ENCODE measurements around the gene COLEC12.

The COLEC12 gene

DNA sequence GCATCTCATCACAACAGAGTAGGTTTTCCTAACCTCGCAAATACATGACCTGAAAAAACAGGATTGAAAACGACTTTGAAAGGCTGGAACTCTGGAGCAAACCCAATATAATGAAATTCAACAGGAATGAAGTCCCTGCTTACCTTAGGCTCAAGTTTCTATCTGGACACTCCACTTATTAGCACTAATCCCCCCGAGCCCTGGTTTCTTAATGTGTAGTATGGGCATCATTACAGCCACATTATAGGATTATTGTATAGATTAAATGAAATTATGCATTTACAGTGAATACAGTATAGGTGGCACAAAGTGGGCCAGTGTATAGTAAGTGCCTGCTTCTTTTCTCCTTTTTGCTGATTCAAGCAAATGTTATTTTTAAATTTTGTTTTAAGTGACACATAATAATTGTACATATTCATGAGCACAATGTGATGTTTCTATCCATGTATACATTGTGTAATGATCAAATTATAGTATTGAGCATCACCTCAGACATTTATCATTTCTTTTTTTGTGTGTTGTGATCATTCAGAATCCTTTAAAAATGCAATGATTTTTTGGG, 118.0 kb downstream of the COLEC12 start:
- no peak for DNase-seq

DNA sequence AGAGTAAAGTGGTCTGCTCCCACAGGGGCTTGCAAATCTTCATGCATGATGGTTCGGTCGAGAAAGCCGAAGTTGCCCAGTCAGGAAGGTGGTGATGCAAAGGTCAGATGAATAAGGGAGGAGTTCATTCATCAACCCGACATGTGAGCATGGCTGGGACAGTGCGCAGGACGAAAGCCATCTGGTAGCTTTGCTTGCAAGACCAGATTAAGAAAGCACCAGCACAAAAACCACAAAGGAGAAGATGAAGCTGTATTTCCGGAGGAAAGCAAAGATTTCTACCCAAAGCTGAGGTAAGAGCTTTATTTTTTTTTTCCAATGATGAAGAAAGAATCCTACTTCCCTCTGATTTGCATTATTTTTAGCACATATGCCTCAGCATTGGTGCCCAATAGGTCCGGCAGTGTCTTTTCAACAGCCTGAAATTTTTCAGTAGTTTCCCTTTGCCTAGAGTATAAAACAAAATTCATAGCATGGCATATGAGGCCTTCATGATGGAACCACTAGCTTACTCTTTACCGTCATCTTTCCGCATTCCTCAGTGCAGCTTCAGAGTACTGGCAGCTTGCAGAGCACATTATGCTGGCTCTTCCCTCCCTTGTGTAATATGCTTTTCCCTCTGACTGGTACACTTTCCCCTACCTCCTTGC, 120.7 kb downstream of the COLEC12 start:
- DNase-seq, result no peak

DNA sequence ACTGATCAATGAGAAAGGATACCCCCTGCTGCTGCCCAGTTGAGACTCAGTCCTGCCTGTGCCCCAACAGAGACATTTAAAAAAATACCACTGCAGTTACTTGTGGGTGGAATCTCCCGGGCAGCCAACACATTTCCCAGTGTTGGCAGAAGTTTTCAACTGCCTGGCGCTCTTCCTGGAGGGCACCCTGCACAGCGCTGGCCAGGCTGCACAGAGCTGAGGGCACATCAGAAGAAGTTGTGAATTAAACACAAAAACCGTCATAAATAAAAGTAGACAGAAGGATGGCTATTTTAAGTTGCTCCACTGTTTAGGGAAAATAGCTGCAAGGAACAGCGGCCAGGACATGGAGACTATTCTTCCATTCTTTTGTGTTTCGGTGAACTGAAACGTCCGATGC, 122.4 kb downstream of the COLEC12 start:
- no peak for DNase-seq

DNA sequence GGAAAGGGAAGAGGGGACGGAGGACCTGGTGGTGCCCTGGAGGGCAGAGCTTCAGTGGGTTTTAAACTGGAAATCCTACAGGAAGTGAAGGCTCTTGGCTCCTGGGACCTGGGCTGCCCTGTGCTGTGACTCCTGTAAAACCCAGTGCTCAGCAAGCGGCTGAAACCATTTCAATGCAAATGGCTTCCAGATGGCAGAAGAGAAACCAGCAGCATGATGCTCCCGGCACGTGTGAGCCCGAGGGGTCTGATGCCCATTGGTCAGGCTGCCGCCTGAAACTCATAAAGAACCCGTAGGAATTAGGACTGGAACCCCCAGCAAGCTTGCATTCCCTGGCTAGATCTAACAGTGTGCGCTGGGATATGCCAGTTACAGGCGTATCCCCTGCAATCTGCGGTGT, 123.4 kb downstream of the COLEC12 start:
- DNase-seq, result no peak

DNA sequence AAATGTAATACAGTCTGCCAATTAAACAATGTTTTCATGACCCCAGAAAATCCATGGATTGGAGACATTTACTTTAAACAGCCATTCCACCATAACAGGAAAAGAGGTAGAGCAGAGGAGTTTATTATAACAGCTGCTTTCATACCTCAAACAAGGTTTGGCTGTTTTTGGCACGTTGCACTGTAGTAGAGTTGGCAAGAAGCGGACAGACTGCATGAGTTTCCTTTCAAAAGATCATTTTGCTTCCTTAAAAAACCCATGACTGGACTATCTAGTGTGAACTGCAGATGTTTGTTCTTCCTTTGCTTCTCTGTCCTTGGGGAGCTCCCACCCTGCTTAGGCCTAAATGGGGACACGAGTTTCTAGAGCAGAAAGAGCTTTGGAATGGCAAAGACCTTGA, 124.2 kb downstream of the COLEC12 start:
- DNase-seq, result no peak

DNA sequence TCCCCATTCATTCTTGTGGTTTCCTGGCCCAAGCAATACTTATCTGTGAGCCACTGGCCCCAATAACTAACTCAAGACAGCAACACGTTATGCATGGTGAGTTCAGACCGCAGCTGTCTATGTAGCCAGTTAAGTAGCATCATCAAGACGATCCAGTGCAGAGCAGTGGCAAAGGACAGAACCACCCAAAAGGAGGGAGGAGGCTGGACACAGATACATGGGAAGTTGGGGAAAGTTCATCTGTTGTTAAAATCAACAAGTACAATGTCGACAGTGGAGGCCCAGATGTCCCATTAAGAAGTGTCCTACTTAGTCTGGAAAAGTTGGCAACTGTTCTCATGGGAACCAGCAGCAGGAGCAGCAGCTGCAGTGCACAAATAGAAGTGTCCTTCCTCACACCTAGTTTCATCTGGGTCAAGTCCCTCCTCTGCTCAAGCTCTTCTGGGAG, 125.8 kb downstream of the COLEC12 start:
- no peak for DNase-seq

DNA sequence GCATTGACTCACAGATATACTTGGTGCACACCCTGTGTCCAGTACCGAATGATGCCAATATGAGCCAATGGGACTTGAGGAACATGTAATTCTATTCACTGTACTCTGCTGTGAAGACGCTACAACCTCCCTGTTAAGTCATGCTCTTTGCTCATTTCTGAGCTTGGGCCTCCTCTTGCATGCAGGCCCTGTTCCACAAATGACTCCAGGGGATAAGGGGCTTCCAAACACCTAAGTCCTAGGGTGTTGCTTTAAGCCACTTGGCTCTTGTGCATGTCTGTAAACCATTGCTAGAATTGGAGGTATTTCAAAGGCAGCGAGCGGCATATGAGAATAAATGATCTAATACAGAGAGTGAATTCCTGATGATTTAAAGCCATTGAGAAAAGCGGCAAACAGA, 126.7 kb downstream of the COLEC12 start:
- DNase-seq, result no peak

DNA sequence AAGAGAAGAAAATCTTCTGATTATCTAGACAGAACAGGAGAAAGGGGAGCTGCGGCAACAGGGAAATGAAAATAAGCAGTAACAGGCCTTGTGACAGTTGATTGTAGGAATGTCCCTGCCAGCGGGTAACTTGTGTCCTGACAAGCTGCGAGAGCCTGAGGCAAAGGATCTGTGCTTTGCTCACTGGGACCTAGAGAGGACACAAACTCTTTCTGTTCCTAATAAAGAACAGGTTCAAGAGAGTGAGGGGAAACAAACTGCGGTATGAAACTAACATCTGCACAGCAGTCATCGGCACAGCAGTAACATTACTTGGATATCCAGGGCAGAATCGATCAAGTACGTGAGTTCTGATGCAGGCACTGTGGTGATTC, 128.9 kb downstream of the COLEC12 start:
- no peak for DNase-seq

DNA sequence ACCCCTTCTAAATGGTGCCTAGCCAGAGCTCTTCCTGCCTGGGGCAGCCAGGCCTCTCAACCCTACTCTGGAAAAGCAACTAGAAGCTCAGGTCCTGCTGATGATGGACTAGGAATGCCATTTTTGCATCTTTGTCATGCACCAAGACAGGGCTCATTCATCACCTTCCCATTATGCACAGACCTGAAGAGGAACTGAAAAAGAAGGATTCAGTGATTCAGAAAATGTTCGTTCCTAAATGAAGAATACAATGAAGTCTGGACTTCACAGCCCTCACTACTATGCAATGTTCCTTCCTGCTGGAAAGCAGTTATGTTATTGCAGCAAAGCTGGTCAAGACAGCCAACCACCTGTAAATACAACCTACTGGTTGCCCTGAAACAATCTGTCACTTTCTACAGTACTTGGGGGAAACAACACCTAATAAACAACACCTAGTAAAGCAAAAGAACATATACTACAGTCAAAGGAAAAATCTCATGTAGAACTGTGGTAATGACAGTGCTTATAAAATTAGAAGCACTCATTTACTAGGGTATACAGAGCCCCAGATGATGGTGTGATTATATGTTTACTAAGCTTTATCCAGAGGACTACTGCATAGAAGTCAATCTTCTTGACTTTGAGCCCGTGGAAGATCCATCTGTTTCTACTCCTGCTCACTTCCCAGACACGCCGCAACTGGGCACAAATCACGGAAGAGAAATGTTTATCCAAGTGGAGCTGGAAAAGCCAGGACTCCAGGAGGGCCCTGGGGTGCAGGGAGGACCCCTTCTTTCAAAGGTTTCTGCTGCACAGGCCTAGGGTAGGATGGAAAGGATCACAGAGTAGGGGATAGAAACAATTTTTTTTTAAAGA, 129.5 kb downstream of the COLEC12 start:
- DNase-seq, result no peak

DNA sequence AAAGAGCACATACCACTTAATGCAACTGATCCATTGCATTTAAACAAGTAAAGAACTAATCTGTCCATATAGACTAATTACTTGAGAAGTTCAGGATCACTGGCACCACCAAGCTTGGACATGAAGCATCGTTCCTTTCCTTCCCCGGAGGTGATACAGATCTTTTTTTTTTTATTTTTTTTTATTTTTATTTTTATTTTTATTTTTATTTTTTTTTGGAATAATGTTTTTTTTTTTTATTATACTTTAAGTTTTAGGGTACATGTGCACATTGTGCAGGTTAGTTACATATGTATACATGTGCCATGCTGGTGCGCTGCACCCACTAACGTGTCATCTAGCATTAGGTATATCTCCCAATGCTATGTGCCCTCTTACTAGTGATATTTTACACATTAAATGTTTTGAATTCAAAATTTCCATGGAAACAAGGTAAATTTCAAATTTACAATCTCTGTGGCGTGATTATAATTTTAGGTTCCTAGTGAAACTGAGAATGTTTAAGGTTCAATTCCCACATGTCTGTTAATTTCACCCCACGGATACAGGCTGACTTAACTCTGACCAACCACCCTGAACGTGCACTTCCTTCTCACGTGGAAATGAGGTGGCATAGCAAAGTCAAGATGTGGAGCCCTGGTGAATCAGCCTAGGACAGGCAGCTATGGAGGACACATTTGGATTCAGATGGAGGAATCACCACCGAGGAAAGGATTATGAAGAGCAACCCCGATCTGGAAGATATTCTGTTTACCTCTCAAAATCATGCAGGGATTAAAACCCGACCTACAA, 131.1 kb downstream of the COLEC12 start:
- no peak for DNase-seq

DNA sequence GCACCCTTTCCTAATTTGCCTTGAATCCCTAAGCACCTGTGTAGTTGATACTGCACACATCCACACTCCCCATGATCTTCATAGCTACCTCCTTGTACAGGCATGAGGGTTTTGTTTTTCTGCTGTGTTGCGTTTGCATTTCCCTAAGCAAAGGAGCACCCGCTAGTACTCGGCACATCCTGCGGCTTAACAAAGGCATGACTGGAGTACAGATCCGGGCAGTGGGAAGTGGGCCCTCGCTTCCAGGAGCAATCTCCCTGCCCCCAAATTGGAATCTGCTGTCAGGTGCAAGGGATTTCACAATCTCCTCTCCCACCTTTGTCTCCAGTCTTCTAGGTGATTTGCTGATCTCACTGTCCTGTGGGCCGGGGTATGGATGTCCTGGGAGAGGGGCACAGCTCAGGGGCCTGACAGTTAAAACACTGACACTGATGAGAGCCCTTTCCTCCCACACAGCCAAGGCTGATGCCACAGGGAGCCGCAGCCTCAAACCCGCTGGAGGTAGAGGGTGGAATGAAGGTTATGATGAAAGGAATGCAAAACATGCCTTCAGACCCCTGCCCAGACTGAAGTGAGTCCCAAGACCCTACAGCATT, 133.9 kb downstream of the COLEC12 start:
- DNase-seq, result no peak

DNA sequence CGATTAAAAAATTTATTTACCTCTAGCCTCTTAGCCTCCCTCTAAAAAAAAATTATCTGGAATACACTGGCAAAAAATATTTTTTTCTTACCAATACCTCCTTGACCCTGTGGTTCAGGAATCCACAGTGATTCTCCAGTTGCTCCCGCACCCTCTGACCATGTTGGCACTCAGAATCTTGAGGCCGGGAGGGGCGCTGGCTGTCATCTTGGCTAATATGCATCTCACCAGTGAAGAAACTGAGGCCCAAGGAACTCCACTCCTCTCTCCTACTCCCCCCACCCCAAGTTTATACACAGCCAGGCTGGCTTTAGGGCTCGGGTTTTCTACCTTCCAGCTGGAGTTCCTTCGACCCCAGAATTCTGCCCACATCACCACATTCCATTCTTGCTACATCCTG, 134.8 kb downstream of the COLEC12 start:
- DNase-seq, result no peak

DNA sequence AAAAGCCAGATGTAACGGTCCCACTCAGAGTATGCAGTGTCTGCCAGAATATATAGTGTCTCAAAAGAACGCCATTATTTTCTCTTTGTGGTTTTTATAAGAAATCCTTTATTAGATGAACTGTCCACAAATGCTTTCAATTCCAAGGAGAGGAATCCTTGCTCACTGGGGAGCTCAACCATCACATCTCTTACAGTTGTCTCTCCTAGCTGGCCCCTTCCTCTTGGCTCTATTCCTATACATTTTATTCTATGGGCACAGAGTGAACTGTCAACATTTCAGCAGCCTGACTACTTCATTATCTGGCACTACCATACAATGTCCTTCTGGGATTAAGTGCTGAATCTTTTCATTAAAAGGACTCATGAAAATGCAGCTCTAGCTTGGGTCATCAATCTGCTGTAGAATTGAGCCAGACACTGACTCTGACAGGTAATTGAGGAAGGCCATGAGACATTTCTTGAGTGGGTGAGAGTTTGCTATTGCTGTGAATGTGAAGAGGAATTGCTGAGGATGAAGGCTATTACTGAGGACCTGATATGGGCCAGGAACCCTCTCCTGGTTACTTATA, 136.2 kb downstream of the COLEC12 start:
- no peak for DNase-seq

DNA sequence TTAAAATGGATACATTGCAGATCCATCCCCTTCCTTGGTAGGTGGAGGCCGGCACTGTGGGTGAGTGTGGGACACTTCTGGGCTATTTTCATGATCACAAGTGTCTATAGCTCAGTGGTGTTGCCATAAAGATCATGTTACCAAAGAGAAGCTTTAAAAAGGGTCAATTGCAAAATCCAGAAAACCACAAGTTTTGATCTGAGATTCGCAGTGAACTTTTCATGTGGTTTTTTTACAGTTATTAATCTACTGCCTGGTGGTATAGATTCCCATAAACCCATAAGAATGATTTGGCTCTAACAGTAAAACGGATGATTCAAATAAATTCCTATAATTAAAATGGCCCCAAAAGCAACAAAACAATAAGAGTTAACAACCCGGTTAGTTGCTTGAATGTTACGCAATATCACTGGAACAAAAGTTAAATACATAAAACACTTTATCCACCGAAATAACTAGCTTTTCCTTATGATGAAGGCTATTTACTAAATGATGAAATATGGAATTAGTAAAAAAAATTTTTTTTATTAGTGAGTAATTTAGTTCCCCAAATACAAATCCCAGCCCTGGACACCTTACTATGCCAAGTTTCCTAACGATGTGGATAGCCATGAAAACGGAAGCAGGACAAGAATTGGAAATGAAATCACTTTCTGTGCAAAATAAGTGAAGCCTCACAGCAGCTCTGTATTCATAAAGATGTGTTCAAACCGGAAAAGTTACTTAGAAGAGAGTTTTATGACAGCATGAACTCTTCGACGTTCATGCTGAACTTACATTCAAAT, 137.0 kb downstream of the COLEC12 start:
- DNase-seq, result no peak

DNA sequence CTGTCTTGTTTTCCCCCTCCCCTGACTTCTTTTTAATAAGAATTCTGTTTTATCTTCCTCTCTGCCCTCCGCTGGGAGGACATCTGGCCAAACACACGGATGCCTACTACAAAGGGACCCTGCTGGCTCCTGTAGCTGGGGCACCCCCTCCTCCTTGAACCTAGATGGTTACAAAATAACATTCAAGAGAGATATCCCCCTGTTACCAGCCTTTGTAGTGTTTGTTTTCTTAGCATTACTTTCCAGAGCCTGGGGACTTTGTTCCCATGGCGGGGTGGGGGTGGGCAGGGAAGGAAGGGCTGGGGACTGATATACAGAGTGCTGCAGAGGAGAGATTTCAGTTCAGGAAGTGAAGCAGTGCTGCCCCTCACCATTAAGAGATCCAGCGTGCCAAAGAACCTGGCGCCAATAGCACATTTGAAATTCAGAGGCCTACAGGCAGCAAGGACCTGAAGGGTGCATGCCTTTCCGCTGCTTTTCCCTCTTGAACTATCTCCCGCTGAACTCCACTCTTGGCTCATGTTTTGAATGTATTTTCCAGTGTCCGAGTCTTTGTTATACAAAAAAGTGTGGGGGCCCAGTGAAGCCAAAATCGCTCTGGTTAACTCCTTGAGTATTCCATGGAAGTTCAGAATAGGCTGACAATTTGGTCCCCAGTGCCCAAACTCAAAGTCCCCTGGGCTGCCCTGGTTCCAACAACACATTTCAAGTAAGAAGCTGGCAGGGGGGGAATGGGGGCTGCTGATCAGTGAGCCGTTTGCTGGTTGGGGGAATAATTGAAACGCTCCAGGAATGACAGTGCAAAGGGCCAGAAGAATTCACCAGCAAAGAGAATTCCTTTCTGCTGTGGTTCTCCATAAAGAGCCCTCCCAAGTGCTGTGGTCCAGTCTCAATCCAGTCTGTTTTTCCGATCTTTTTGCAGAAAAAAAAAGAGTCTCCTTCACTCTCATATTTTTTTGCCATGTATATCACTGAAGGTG, 137.9 kb downstream of the COLEC12 start:
- no peak for DNase-seq

DNA sequence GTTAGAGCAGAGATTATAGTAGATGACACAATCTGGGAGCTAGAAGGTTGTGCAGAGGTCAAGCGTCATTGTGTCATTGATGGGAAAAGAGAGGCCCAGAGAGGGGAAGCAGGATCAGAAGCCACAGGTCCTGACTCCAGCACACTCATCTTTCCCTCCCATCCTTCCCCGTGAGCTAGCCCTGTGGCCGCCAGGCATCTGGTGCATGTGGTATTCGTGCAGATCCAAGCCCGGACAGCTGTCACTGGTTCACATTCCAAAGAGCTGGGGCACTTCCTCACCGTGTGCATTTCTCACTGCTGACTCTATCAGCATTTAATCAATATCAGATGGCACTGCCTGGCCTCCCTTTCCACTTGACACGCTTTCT, 138.6 kb downstream of the COLEC12 start:
- no peak for DNase-seq

DNA sequence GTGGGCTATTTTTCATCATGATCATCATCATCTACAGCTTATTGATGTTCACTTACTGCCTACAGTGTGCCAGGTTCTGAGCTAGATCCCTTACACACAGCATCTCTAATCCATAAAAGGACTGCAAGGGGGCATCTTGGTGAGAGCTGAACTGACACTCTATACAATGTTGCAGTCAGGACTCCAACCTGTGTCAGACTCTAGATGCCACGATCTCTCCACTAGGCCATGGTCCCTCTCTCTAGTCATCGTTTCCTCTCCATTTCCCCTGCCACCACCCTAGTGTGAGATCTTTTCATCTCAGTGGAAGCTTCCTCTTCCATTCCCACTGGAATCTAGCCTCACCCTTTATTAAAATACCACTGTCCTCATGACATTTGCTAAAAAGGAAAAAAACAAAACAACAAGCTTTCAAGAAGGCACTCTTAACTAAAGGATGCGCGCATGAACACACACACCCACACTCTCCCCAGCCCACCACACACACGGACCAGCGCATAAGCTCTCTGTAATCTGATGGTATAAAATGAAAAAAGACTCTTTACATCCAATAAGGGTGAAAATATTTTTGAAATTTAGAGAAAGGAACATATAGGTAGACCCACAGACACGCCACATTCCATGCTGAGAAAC, 139.3 kb downstream of the COLEC12 start:
- no peak for DNase-seq

DNA sequence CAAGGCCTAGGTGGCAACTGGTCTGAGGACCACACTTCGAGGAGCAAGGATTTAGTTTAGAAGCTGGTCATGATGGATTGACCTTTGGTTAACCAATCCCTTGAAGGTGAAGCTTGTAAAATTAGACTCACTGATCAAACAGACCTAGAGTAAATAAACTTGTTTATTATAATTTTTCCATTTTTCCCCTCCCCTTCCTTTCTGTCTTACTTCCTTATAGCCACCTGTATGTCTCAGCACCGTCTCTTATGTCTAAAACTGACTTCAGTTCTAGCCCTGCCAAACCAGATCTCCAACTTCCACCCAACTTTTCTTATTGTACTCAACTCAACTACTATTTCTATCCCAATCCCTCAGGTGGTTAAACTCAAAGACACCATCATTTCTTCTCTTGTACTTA, 139.8 kb downstream of the COLEC12 start:
- no peak for DNase-seq

DNA sequence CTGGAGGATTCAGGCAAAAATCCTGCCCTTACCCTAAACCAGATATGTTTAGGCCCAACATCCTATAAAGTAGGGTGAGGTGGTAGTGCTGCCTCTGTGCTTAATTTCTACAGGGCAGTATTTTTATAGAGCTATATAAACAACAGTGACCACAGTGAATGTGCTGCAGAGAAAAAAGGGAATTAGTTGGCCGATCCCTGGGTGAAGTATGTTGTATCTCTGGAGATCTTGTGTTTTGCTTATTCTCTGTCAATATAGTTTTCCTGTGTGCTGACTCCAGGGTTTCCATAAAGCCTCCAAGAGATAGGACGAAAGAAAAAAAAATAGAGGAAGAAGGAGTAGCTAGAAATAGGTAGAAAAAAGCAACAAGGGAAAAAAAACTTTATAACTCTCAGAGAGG, 143.7 kb downstream of the COLEC12 start:
- DNase-seq, result no peak

DNA sequence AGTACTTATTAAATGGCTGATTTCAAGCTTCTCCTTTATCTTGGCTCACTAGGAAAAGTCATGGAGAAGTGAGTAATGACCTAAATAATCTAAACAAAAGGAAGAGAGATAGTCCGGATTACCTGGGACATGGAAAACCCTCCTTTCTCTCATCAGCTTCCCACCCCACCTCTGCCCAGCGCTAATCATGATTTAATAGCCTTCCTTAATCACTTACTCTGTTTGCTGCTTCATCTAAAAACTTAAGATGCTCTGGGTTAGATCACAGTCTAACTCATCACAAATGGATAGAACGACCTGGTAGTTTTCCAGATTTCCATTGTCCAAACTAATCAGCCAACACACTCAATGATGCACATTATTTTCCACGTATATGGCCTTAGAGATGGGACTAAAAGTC, 144.8 kb downstream of the COLEC12 start:
- no peak for DNase-seq

Measured in NCI-H526 (cell line).